Measurements from ENCODE around the gene ASB6.

ASB6 gene

GRCh38 chr9:129647635-129648034 lies 5.7 kb upstream of the ASB6 start:
- DNase-seq (ENCODE audit: extremely low read depth, insufficient read length) = no peak
- Histone ChIP-seq H3K4me3 (replicated peaks; ENCODE audit: low read depth, low read length) (no peak overlapping the region), H3K27me3 (replicated peaks; ENCODE audit: control insufficient read depth, insufficient read depth, low read length) (no peaks in the 10 kb centered on the region), H3K36me3 (ENCODE audit: control insufficient read depth, insufficient read depth, low read length) (no peaks in the 10 kb centered on the region)
- no peak for TF ChIP-seq CTCF (IDR thresholded peaks at IDR 0.05; ENCODE audit: insufficient read depth, low read length, poor library complexity, severe bottlenecking)

GRCh38 chr9:129646654-129647053 lies 4.7 kb upstream of the ASB6 start:
- Histone ChIP-seq H3K36me3 (ENCODE audit: control insufficient read depth, insufficient read depth, low read length) (no peaks in the 10 kb centered on the region), H3K27me3 (replicated peaks; ENCODE audit: control insufficient read depth, insufficient read depth, low read length) (no peaks in the 10 kb centered on the region), H3K4me3 (replicated peaks; ENCODE audit: low read depth, low read length) (no peak overlapping the region)
- DNase-seq (ENCODE audit: extremely low read depth, insufficient read length) = no peak
- no peak for TF ChIP-seq CTCF (IDR thresholded peaks at IDR 0.05; ENCODE audit: insufficient read depth, low read length, poor library complexity, severe bottlenecking)

GRCh38 chr9:129646252-129646651 lies 4.3 kb upstream of the ASB6 start:
- Histone ChIP-seq H3K27me3 (replicated peaks; ENCODE audit: control insufficient read depth, insufficient read depth, low read length) (no peaks in the 10 kb centered on the region), H3K36me3 (ENCODE audit: control insufficient read depth, insufficient read depth, low read length) (no peaks in the 10 kb centered on the region), H3K4me3 (replicated peaks; ENCODE audit: low read depth, low read length) (no peak overlapping the region)
- no peak for TF ChIP-seq CTCF (IDR thresholded peaks at IDR 0.05; ENCODE audit: insufficient read depth, low read length, poor library complexity, severe bottlenecking)
- DNase-seq (ENCODE audit: extremely low read depth, insufficient read length) = no peak

GRCh38 chr9:129644902-129645301 lies 3.0 kb upstream of the ASB6 start:
- DNase-seq (ENCODE audit: extremely low read depth, insufficient read length) = no peak
- Histone ChIP-seq H3K27me3 (replicated peaks; ENCODE audit: control insufficient read depth, insufficient read depth, low read length) (no peaks in the 10 kb centered on the region), H3K4me3 (replicated peaks; ENCODE audit: low read depth, low read length) (no peak overlapping the region), H3K36me3 (ENCODE audit: control insufficient read depth, insufficient read depth, low read length) (no peaks in the 10 kb centered on the region)
- TF ChIP-seq CTCF (IDR thresholded peaks at IDR 0.05; ENCODE audit: insufficient read depth, low read length, poor library complexity, severe bottlenecking) = no peak

GRCh38 chr9:129644365-129644764 lies 2.4 kb upstream of the ASB6 start:
- DNase-seq (ENCODE audit: extremely low read depth, insufficient read length) = no peak
- Histone ChIP-seq H3K36me3 (ENCODE audit: control insufficient read depth, insufficient read depth, low read length) (no peaks in the 10 kb centered on the region), H3K4me3 (replicated peaks; ENCODE audit: low read depth, low read length) (no peak overlapping the region), H3K27me3 (replicated peaks; ENCODE audit: control insufficient read depth, insufficient read depth, low read length) (no peaks in the 10 kb centered on the region)
- no peak for TF ChIP-seq CTCF (IDR thresholded peaks at IDR 0.05; ENCODE audit: insufficient read depth, low read length, poor library complexity, severe bottlenecking)

GRCh38 chr9:129643706-129644105 lies 1.8 kb upstream of the ASB6 start:
- H3K27me3 ChIP-seq (replicated peaks; ENCODE audit: control insufficient read depth, insufficient read depth, low read length) = no peaks in the 10 kb centered on the region
- no peak overlapping the region for H3K4me3 ChIP-seq (replicated peaks; ENCODE audit: low read depth, low read length)
- no peak for TF ChIP-seq CTCF (IDR thresholded peaks at IDR 0.05; ENCODE audit: insufficient read depth, low read length, poor library complexity, severe bottlenecking)
- peaks cover 5% of the 10 kb centered on the region for H3K36me3 ChIP-seq (ENCODE audit: control insufficient read depth, insufficient read depth, low read length)
- no peak for DNase-seq (ENCODE audit: extremely low read depth, insufficient read length)

All from GM06990 (cell line).